HS-5 (cell line): Measurements from ENCODE around the gene MMEL1.
"Not testable (repeated sequence)": the region's sequence is repeated elsewhere in the genome, so short reads cannot be mapped to it uniquely, and the experiment has no call there.

Source experiments
- DNase-seq: peaks from one replicate; pipeline ENCODE4 v3.0.0-alpha.2; 2012; ENCODE audit warnings: low read depth

Gene MMEL1

GRCh38 chr1:2590233-2591141 is 42.3 kb downstream of the MMEL1 start:
- DNase-seq = no peak

DNA sequence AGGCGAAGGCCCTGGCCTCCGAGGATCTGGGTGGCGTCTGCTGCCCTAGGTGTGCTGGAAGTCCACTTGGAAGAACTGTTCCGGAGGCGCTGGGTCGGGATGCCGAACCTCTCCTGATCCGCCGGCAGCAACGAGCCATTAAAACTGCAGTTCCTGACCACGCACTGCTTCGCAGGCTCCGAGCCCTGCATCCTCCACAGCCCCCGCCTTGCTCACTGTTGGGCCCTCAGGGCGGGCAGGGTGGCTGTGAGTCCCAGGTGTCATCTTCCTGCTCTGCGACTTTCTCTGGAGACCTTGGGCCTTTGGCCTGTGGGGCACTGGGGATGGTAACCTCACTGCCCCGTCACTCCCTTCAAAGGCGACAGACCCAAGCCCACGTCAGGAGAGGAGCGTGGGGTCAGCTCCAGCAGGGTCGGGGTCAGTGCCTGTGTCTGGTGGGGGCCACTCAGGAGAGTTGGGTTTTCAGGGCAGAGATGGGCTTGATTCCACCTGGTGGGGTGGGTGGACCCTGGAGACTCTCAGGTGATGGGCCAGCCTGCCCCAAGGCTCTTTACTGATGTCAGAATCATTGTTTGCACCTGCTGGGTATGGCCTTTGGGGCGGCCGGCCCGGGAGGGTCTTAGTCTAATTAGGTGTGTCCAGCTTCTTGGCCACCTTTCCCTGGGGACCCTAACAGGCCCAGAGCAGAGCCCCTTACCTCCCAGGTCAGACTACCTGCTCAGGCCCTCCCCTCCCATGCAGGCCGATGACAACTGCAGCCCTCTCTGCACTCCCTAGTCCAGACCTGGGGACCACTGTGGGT is 43.2 kb downstream of the MMEL1 start:
- DNase-seq = no peak

- DNase-seq = no peak
These were observed 44.0 kb downstream of the MMEL1 start for GRCh38 chr1:2588661-2589430.

- no peak for DNase-seq
These were observed 44.8 kb downstream of the MMEL1 start for GRCh38 chr1:2587860-2588571.

DNA sequence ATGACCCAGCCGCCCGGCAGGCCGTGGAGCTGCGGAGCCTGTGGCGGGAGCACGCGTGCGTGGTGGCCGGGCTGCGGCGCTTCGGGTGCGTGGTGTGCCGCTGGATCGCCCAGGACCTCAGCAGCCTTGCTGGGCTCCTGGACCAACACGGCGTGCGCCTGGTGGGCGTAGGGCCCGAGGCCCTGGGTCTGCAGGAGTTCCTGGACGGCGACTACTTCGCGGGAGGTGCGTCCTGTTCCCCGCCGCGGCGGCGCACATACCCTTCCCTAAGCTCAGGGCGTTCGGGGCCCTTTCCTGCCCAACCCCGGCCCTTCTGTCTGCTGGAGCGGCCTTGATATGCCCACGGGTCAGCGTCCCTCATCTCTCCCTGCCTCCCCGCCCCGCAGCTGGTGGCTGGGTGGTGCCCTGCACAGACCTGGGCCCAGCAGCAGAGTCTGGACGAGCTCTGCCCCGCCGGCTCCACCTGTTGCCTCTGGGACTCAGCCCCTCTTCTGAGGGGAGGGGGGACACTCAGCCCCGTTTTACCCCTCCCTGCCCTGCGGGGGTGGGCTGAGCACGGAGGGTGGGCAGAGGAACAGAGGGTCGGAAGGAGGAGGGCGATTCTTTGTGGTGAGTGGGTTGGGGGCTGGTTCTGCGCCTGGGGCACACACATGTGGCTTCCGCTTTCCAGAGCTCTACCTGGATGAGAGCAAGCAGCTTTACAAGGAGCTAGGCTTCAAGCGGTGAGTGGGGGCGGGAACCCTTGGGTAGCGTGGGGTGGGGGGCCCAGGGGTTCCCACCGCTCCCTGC is 45.6 kb downstream of the MMEL1 start:
- no peak for DNase-seq

- DNase-seq = peak; percentile 91
These were observed 46.4 kb downstream of the MMEL1 start, which contains the start of gene PRXL2B for GRCh38 chr1:2586154-2587070. TSS of gene PRXL2B (plus strand) at chr1:2586777. CDS start at chr1:2586886, 109 bp downstream.

DNA sequence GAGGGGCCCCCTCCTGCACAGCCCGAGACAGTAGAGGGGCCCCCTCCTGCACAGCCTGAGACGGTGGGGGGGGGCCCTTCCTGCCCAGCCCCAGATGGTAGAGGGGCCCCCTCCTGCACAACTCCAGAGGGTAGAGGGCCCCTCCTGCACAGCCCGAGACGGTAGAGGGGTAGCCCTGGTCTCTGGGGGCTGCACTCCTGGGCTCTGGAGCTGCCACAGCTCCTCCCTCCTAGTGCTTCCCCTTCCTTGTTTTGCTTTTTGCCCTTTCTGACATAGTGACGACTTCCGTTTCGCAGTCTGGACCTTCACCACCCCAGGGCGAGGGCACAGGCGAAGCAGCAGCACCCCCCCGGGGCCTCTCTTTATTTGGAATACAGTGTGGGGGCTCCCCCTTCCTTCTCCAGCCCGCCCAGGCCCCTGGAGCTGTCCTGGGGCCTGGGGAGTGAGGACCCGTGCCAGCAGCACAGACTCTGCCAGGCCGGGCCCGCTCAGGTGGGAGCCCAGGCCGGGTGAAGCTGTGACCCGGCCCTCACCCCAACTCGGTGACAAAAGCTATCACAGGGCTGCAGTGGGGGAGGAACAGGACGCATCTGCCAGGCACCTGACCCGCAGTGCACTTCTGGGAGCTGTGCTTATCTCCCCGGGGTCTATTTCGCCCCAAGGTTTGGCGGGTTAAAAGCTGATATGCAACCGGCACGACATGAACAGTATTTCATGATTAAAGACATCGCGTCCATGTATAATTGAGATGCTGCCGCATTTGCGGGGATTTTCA is 47.3 kb downstream of the MMEL1 start:
- no peak for DNase-seq

DNA sequence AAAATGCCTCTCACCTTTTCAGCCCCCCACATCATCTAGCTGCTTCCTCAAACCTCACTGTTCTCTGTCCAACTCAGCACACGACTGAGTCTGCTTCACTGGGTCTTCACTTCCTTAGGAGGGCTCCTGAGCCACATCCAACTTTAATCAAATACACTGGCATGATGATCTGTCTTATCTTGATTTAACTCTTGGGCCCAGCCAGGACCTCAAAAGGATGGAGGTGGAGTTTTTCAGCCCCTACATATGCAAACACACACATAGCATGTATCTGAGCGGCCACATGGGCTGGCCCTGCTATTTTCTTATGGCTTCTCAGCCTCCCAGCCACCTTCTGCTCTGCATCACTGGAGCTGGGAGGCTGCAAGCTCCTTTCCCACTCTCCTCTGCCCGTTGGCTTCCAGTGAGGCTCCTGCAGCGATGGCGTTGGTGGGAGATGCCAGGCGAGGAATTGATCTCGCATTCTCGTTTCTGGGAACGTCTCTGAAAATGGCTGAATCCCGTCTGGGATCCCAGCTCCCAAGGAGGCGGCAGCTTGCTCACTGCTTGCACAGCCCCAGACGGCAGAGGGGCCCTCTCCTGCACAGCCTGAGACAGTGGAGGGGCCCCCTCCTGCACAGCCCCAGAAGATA is 48.0 kb downstream of the MMEL1 start:
- no peak for DNase-seq

DNA sequence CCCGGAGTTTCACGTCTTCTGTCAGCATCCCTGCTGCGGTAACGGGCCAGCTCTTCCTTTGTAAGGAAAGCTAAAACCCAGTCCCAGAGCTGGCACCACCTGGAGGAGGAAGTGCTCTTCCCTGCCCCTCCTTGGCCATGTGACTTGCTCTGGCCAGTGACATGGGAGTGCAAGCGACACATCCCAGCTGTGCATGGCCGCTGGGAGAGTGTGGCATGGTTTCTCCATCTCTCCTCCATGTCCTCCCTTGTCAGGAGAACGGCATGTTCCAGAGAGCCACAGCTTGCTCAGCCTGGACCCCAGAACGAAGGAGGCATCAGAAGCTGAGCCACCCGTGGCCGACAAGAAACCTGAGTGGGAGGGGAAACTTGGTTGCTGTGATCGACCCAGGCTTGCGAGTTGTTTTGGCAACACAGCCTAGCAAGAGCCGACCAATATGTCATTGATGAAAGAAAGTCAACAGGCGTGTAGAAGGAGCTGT is 48.9 kb downstream of the MMEL1 start:
- no peak for DNase-seq

DNA sequence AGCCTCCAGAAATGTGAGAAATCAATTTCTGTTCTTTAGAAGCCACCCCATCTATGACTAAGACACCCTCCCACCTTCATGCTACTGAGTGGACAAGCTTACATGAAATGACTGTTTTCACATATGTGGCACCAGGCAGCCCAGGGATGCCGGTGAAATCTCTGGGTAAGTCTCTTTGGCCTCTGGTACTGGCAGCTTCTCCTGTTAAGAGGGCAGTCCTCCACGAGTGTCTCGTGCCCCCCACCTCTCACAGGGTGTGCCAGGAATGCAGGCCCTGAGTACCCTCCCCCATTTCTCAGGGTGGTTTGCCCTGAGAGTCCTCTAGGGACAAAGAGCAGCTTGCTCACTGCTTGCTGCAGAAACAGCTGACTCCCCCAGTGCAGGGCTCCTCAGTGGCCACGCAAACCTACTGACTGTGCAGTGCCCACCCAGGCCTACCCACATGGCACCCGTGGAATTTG is 49.5 kb downstream of the MMEL1 start:
- DNase-seq = no peak

GRCh38 chr1:2582391-2582790 is 50.4 kb downstream of the MMEL1 start:
- no peak for DNase-seq

DNA sequence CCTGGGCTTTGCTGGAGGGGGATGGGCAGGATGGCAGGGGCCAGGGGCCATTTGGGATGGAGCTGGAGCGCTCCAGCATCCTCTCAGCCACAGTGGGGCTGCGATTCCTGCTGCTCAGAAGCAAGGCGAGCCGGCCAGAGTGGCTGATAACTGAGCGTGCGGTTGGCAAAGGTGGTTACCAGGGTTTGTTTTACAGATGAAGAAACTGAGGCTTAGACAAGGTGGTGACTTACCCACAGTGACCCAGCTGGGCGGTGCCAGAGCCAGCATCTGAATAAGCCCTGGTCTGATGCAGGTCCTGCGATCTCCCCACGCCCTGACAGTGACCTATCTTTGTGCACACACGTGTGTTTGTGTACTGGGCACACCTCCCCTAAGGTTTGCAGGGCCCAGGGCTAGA is 52.1 kb downstream of the MMEL1 start:
- DNase-seq = no peak

GRCh38 chr1:2578758-2579118 is 54.1 kb downstream of the MMEL1 start:
- no peak for DNase-seq

GRCh38 chr1:2577565-2578075 is 55.2 kb downstream of the MMEL1 start:
- not testable (repeated sequence) for DNase-seq

DNA sequence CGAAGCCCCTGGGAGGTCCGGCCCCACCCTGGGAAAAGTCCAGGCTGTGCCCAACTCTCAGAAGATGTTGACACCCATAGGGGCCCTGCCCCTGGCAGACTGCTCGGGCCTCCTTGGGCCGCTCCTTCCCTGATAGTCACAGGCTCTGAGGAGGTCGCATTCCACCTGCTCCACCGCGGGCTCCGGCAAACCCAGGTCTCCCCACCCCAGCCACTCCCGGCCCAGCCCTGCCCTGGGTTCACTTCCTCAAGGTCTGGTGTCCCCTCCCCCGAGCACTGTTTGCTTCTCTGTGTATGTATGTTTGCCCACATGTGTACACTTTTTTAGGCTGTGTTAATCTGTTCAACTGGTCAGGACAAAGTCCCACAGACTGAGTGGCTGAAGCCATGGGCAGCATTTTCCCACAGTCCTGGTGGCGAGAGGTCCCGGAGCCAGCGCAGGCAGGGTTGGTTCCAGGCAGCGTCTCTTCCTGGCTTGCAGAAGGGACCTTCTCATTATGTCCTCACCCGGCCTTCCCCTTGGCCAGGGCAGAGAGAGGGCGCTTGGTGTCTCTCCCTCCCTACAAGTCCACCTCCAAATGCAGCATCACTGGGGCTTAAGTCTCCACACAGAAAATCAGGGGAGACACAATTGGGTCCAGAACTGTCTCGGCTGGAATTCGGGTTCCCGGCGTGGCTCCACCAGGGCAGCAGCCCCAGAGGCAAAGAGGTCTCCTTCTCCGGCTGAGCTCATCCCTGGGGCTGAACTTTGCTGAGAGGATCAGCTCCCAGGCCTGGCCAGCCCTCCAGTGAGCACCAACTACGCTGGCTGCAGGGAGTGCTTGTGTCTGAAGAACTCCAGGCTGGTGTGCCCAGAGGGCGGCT is 56.8 kb downstream of the MMEL1 start:
- no peak for DNase-seq

GRCh38 chr1:2574350-2574749 is 58.5 kb downstream of the MMEL1 start:
- DNase-seq = no peak
